BLaER1 (cell line): ENCODE measurements around the gene RESF1.

ENCODE experiments used
- H3K27ac ChIP-seq: shearing (Covaris generic); formaldehyde crosslinking; 2 replicates; pipeline ENCODE4 v1.8.1; 2022
- H3K27me3 ChIP-seq: shearing (Covaris generic); formaldehyde crosslinking; 2 replicates; pipeline ENCODE4 v1.8.1; 2022
- H3K36me3 ChIP-seq: shearing (Covaris generic); formaldehyde crosslinking; 2 replicates; pipeline ENCODE4 v1.8.1; 2022
- H3K4me1 ChIP-seq: shearing (Covaris generic); formaldehyde crosslinking; 2 replicates; pipeline ENCODE4 v1.8.1; 2022
- H3K4me2 ChIP-seq: shearing (Covaris generic); formaldehyde crosslinking; 2 replicates; pipeline ENCODE4 v1.8.1; 2022
- H3K4me3 ChIP-seq: shearing (Covaris generic); formaldehyde crosslinking; 2 replicates; pipeline ENCODE4 v1.8.1; 2022
- H3K9ac ChIP-seq: shearing (Covaris generic); formaldehyde crosslinking; 2 replicates; pipeline ENCODE4 v1.8.1; 2022
- H3K9me3 ChIP-seq: shearing (Covaris generic); formaldehyde crosslinking; 2 replicates; pipeline ENCODE4 v1.8.1; 2022
- H4K20me1 ChIP-seq: shearing (Covaris generic); formaldehyde crosslinking; 2 replicates; pipeline ENCODE4 v1.8.1; 2022
- Cebpa-rat ChIP-seq: shearing (Covaris generic); IDR thresholded peaks from 2 replicates; pipeline ENCODE4 v1.8.1; 2022

The RESF1 gene

DNA sequence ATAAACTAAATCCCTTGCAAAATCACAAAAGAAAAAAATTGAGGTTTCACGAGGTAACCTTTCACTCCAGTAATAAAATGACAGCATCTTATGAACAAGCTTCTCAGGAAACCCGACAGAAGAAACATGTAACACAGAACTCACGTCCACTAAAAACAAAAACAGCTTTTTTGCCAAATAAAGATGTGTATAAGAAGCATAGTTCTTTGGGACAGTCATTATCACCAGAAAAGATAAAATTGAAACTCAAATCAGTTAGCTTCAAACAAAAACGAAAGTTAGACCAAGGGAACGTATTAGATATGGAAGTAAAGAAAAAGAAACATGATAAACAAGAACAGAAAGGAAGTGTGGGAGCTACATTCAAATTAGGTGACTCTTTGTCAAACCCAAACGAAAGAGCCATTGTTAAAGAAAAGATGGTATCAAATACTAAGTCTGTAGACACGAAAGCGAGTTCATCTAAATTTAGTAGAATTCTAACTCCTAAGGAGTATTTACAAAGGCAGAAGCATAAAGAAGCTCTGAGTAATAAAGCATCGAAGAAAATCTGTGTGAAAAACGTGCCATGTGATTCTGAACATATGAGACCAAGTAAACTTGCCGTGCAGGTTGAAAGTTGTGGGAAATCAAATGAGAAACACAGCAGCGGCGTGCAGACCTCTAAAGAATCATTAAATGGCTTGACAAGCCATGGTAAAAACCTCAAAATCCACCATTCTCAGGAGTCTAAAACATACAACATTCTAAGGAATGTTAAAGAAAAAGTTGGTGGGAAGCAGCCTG is 25.8 kb downstream of the RESF1 start:
- H3K4me2 ChIP-seq, result no peak overlapping the region
- no peak overlapping the region for H3K9ac ChIP-seq
- no peaks in the 10 kb centered on the region for H4K20me1 ChIP-seq
- no peaks in the 10 kb centered on the region for H3K27me3 ChIP-seq
- no peak overlapping the region for H3K4me3 ChIP-seq
- peaks cover 85% of the 10 kb centered on the region for H3K36me3 ChIP-seq
- H3K4me1 ChIP-seq, result no peaks in the 10 kb centered on the region
- peaks cover 61% of the 10 kb centered on the region for H3K9me3 ChIP-seq
- no peak overlapping the region for H3K27ac ChIP-seq
- no peak for TF ChIP-seq Cebpa-rat

GRCh38 chr12:31985832-31986231 is 26.6 kb downstream of the RESF1 start:
- peaks cover 85% of the 10 kb centered on the region for H3K36me3 ChIP-seq
- H4K20me1 ChIP-seq, result no peaks in the 10 kb centered on the region
- no peaks in the 10 kb centered on the region for H3K4me1 ChIP-seq
- H3K27me3 ChIP-seq, result no peaks in the 10 kb centered on the region
- no peak overlapping the region for H3K4me3 ChIP-seq
- H3K9me3 ChIP-seq, result peaks cover 52% of the 10 kb centered on the region
- no peak overlapping the region for H3K27ac ChIP-seq
- H3K9ac ChIP-seq, result no peak overlapping the region
- no peak for TF ChIP-seq Cebpa-rat
- no peak overlapping the region for H3K4me2 ChIP-seq

GRCh38 chr12:31989571-31990362 is 30.6 kb downstream of the RESF1 start:
- no peaks in the 10 kb centered on the region for H4K20me1 ChIP-seq
- H3K9ac ChIP-seq, result no peak overlapping the region
- no peak overlapping the region for H3K4me2 ChIP-seq
- peaks cover 75% of the 10 kb centered on the region for H3K36me3 ChIP-seq
- H3K4me3 ChIP-seq, result no peak overlapping the region
- H3K4me1 ChIP-seq, result no peaks in the 10 kb centered on the region
- no peaks in the 10 kb centered on the region for H3K27me3 ChIP-seq
- H3K9me3 ChIP-seq, result peaks cover 13% of the 10 kb centered on the region; the same call in 1 of the 2 replicates
- H3K27ac ChIP-seq, result no peak overlapping the region
- TF ChIP-seq Cebpa-rat, result no peak

- H3K9ac ChIP-seq, result no peak overlapping the region
- no peaks in the 10 kb centered on the region; the same call in 1 of the 2 replicates for H3K9me3 ChIP-seq
- peaks cover 77% of the 10 kb centered on the region for H3K36me3 ChIP-seq
- no peak overlapping the region for H3K27ac ChIP-seq
- H4K20me1 ChIP-seq, result no peaks in the 10 kb centered on the region
- no peaks in the 10 kb centered on the region for H3K27me3 ChIP-seq
- no peak overlapping the region for H3K4me2 ChIP-seq
- H3K4me1 ChIP-seq, result no peaks in the 10 kb centered on the region
- H3K4me3 ChIP-seq, result no peak overlapping the region
- TF ChIP-seq Cebpa-rat, result no peak
Observed at GRCh38 chr12:31991146-31991545, 31.9 kb downstream of the RESF1 start.

GRCh38 chr12:31991815-31992214 is 32.6 kb downstream of the RESF1 start:
- H3K27ac ChIP-seq, result no peak overlapping the region
- H3K4me3 ChIP-seq, result no peak overlapping the region
- no peak overlapping the region for H3K9ac ChIP-seq
- H3K27me3 ChIP-seq, result no peaks in the 10 kb centered on the region
- peaks cover 84% of the 10 kb centered on the region for H3K36me3 ChIP-seq
- H3K9me3 ChIP-seq, result no peaks in the 10 kb centered on the region; the same call in 1 of the 2 replicates
- H4K20me1 ChIP-seq, result no peaks in the 10 kb centered on the region
- no peak for TF ChIP-seq Cebpa-rat
- no peak overlapping the region for H3K4me2 ChIP-seq
- no peaks in the 10 kb centered on the region for H3K4me1 ChIP-seq

DNA sequence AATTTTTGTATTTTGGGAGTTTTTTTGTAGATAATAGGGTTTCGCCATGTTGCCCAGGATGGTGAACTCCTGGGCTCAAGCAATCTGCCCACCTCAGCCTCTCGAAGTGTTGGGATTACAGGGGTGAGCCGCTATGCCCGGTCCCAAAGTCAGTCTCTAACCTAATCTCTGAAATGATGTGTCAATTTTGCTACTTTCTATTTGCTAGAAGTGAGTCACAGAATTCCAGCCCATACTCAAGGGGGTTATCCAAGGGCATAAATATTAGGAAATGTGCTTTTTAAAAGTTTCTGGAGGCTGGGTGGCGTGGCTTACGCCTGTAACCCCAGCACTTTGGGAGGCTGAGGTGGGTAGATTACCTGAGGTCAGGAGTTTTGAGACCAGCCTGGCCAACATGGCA is 40.5 kb downstream of the RESF1 start:
- Histone ChIP-seq H3K9me3 (peaks cover 5% of the 10 kb centered on the region; the same call in 1 of the 2 replicates), H3K4me3 (no peak overlapping the region), H3K9ac (no peak overlapping the region), H4K20me1 (no peaks in the 10 kb centered on the region), H3K4me2 (no peak overlapping the region), H3K27ac (no peak overlapping the region), H3K4me1 (no peaks in the 10 kb centered on the region), H3K36me3 (peaks cover 71% of the 10 kb centered on the region), H3K27me3 (no peaks in the 10 kb centered on the region)
- TF ChIP-seq Cebpa-rat, result no peak

DNA sequence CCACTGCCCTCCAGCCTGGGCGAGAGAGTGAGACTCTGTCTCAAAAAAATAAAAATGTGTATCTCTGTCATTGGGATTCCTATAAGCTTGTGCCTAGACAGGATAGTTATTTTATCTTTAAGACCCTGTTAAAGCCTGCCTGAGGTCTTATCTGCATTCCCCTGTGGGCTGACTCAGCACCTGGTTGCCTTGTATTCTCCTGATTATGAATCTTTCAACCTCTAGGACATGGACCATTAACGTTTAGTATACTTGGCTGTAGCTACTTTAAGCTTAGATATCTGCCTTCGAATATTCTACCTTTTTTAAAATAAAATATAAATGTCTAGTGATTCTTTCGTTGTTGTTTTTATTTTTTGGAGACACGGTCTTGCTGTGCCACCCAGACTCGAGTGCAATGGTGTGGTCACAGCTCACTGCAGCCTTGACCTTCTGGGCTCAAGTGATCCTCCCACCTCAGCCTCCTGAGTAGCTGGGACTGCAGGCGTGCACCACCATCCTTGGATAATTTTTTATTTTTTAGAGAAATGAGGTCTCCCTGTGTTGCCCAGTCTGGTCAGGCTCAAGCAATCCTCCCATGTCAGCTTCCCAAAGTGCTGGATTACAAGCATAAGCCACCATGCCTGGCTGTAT is 41.3 kb downstream of the RESF1 start:
- peaks cover 5% of the 10 kb centered on the region; the same call in 1 of the 2 replicates for H3K9me3 ChIP-seq
- TF ChIP-seq Cebpa-rat, result no peak
- H3K4me1 ChIP-seq, result no peaks in the 10 kb centered on the region
- H3K4me3 ChIP-seq, result no peak overlapping the region
- no peaks in the 10 kb centered on the region for H3K27me3 ChIP-seq
- H4K20me1 ChIP-seq, result no peaks in the 10 kb centered on the region
- no peak overlapping the region for H3K9ac ChIP-seq
- H3K4me2 ChIP-seq, result no peak overlapping the region
- H3K36me3 ChIP-seq, result peaks cover 63% of the 10 kb centered on the region
- no peak overlapping the region for H3K27ac ChIP-seq

- Histone ChIP-seq H3K27me3 (no peaks in the 10 kb centered on the region), H3K27ac (no peak overlapping the region)
- no peak for TF ChIP-seq Cebpa-rat
Observed at GRCh38 chr12:32002848-32003493, 43.8 kb downstream of the RESF1 start.

GRCh38 chr12:32003654-32004053 is 44.4 kb downstream of the RESF1 start:
- Histone ChIP-seq H3K4me1 (no peaks in the 10 kb centered on the region), H3K9ac (no peak overlapping the region), H3K9me3 (no peaks in the 10 kb centered on the region), H3K4me2 (no peak overlapping the region), H3K27me3 (no peaks in the 10 kb centered on the region), H4K20me1 (no peaks in the 10 kb centered on the region), H3K36me3 (peaks cover 31% of the 10 kb centered on the region), H3K27ac (no peak overlapping the region), H3K4me3 (no peak overlapping the region)
- TF ChIP-seq Cebpa-rat, result no peak

More at GRCh38 chr12:32002848-32003493, 43.8 kb downstream of the RESF1 start:
- 0 out of 2 replicates have a peak, but pooled peaks cover 5% of the 10 kb centered on the region for H3K9me3 ChIP-seq
- H3K4me1 ChIP-seq, result no peaks in the 10 kb centered on the region
- no peak overlapping the region for H3K4me2 ChIP-seq
- no peaks in the 10 kb centered on the region for H4K20me1 ChIP-seq
- no peak overlapping the region for H3K4me3 ChIP-seq
- H3K9ac ChIP-seq, result no peak overlapping the region
- peaks cover 38% of the 10 kb centered on the region for H3K36me3 ChIP-seq
